NCI-H82 treated with DMSO at 0.1 percent for 48 hours (cell line): ENCODE measurements around the gene SLC6A18.
"Not testable (repeated sequence)": the region's sequence is repeated elsewhere in the genome, so short reads cannot be mapped to it uniquely, and the experiment has no call there.

Source experiments
- DNase-seq: peaks from one replicate; lab custom pipeline; 2025; ENCODE audit not compliant: unreplicated experiment; lab: John Stamatoyannopoulos, UW

Gene SLC6A18

DNA sequence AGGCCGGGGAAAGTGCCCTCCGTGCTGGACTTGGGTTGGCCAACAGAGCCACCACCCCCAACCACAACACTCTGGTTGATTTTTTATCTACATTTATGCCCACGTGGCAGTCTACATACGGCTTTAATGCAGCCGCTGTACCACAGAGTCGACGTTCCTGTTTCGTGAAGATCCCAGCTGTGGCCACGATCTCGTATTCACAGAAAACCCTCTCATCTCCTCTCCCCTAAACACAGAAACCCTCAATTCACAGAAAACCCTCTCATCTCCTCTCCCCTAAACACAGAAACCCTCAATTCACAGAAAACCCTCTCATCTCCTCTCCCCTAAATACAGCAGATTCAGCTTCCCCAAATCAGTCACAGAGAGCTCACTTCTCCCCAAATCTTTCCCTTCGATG is 3.8 kb downstream of the SLC6A18 start:
- not testable (repeated sequence) for DNase-seq

- no peak for DNase-seq
Observed at GRCh38 chr5:1229822-1230221, 4.6 kb downstream of the SLC6A18 start.

GRCh38 chr5:1230551-1230950 is 5.4 kb downstream of the SLC6A18 start:
- no peak for DNase-seq

GRCh38 chr5:1231354-1231905 is 6.2 kb downstream of the SLC6A18 start:
- no peak for DNase-seq

DNA sequence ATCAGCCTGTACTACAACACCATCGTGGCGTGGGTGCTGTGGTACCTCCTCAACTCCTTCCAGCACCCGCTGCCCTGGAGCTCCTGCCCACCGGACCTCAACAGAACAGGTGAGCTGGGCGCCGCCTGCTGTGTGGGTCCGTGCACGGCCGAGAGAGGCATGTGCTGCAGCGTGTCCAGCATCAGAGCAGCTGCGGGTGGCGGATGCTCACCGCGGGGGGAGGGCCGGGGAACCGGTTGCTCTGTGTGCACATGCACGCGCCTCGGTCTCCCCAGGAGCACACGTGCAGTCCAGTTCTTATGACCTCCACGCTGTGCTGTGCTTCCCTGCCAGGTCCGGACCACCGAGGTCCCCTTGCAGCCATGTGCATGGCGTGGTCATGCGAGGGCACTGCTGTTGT is 7.6 kb downstream of the SLC6A18 start:
- no peak for DNase-seq

DNA sequence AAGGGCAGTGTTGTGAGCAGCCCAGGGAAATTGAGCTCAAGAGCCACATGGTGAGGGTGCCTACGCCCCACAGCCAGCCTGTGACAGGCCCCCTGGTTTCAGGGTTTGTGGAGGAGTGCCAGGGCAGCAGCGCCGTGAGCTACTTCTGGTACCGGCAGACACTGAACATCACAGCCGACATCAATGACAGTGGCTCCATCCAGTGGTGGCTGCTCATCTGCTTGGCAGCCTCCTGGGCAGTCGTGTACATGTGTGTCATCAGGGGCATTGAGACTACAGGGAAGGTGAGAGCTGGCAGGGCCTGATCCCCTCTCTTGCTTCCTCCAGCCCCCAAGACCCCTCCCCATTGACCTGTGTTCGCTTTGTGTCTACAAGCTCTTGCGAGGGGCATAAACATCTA is 10.2 kb downstream of the SLC6A18 start:
- DNase-seq: no peak

GRCh38 chr5:1235838-1236237 is 10.7 kb downstream of the SLC6A18 start:
- no peak for DNase-seq

- no peak for DNase-seq
Observed at GRCh38 chr5:1239505-1240251, 14.5 kb downstream of the SLC6A18 start.

DNA sequence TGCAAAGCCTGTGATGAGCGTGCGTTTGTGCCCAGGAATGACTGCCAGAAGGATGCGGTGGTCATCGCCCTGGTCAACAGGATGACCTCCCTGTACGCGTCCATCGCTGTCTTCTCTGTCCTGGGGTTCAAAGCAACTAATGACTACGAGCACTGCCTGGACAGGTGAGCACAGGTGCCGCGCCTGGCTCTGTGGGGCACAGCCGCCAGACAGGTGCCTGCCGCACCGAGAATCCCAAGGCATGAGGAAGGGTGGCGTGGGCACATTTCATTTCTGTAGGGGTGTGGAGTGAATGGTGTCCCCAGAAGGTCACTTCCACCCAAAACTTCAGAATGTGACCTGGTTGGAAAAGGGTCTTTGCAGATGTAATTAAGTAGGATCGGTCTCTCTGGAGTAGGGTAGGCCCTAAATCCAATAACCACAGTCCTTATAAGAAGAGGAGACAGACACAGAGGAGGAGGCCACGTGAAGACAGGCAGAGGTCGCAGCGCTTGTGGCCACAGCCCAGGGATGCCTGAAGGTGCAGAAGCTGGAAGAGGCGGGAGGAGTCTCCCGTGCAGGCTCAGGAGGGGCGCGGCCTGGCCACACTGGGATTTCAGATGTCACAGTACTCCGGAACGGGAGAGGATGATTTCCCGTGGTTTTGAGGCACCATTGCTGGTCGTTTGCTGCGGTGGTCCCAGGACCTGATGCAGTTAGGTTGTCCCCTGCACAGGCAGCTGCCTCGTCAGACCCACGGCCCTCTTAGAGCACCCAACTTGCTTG is 15.5 kb downstream of the SLC6A18 start:
- DNase-seq: no peak

DNA sequence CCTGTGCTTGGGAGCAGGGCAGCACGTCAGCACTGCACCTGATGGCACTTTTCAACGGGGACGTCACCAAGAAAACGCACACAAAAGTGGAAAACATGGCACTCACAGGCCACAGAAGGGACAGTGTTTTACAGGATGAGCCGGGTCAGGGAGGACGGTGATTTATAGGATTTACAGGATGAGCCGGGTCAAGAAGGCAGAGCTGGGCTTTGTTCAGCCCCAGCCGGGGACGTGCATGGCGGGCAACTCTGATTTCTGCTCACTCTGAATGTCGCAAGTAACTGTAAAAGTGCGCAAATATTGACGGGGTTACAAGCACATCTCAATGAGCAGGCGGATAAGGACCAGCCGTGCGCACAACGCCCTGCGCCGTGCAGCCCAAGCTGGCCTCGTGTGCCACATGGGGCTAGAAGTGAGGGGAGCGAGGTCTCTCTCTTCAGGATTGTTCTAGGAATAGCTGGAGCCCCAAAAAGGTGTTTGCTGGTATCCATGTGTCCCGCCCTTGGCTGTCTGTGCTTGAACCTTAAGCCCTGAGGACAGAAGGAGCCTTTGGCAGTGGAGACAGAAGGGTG is 16.4 kb downstream of the SLC6A18 start:
- DNase-seq: no peak

DNA sequence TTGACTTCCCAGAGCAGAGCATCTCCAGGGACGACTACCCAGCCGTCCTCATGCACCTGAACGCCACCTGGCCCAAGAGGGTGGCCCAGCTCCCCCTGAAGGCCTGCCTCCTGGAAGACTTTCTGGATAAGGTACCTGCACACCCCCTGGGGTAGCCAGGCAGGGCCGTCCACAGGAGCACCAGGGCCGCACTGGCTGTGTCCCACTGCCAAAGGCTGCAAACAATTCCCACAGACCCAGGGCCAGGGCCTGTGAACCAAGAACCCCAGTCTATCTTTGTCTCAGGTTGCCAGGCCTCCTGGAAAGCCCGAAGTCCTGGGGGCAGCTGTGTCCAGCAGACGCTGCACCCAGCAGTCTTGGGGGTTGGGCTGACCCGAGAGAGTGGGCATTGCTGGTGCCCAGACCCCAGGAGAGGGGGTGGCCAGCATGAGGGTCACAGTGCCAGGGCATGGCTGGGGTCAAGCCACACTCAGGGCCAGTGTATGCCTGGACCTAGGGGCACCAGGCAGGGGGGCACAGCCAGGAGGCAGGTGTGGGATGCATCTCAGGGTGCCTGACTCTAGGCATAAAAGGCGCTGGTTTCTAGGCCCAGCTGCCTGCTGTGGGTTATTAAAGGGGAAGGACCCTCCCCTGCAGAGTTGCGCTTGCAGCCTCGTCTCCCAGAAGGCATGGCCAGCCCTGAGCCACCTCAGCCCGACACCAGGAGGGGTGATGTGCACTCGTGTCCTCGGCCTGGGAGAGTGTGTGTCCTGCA is 17.7 kb downstream of the SLC6A18 start:
- no peak for DNase-seq

- DNase-seq: no peak
Observed at GRCh38 chr5:1243487-1244130, 18.4 kb downstream of the SLC6A18 start.

GRCh38 chr5:1244255-1244654 is 19.1 kb downstream of the SLC6A18 start:
- DNase-seq: no peak

GRCh38 chr5:1244976-1245375 is 19.8 kb downstream of the SLC6A18 start:
- DNase-seq: no peak

- DNase-seq: no peak
Observed at GRCh38 chr5:1245905-1246576, 20.9 kb downstream of the SLC6A18 start.

DNA sequence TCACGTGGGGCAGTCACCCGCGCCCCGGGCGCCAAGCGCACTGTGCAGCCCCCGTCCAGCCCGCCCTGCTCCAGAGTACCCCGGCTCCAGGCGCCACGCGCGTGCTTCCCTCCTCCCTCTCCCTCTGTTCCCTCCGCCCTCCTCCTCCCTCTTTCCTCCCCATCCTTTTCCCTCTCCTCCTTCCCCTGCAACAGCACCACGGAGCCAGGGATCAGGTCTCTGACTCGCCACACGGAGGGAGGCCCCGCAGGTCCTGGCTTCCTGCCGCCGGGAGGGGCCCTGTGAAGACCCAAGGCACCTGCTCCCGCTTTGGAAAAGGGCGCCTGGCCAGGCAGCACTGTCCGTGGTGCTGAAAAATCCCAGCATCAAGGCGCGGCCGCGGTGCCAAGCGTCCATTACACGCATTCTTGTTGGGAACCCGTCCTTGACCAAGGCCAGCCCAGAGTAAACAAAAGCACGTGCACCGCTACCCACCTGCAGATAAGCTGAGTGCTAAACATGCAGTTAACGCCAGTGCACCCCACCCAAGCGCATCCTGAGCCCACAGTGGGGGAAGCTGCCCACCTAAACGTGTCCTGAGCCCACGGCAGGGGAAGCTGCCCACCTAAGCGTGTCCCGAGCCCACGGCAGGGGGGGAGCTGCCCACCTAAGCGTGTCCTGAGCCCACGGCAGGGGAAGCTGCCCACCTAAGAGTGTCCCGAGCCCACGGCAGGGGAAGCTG is 21.7 kb downstream of the SLC6A18 start:
- no peak for DNase-seq

- DNase-seq: no peak
Observed at GRCh38 chr5:1247811-1248210, 22.6 kb downstream of the SLC6A18 start.

GRCh38 chr5:1249366-1250280 is 24.4 kb downstream of the SLC6A18 start:
- no peak for DNase-seq
